H1 (cell line): ENCODE data around the gene SLC25A53. TPM values are rescaled to one million over a fixed set of nuclear protein-coding genes. Genes with fewer than 3 reads are reported as not detected.

Experiments
- BCL11A ChIP-seq, 2 experiments: IDR thresholded peaks; one replicate each; pipeline ENCODE4 v1.6.1; 2011; ENCODE audit warnings: low read depth in 2 of 2, low read length in 2 of 2, mild to moderate bottlenecking in 2 of 2
- SP1 ChIP-seq: IDR thresholded peaks from 2 replicates; pipeline ENCODE4 v1.6.1; 2011; ENCODE audit warnings: low read depth, low read length
- polyA plus RNA-seq, 7 experiments: library from polyadenylated mRNA; depleted of rRNA in 3 of 7; stranded (reverse) in 5 of 7; unstranded in 2 of 7; fragments of >200 nt in 5 of 7; fragments of 200-250 nt in 2 of 7; gene quantifications; 1 replicate in 5 of 7; 2 replicates in 1 of 7; 4 replicates in 1 of 7; pipeline versions ENCODE4 v1.2.1 to v1.2.3, GENCODE V29; 2011 to 2013; ENCODE audit warnings: missing spikeins in 2 of 7, mixed read lengths in 2 of 7
- total RNA-seq: library from RNA; stranded (reverse); fragmentation: NEBNext Ultra II Directional; extraction: Animal tissue kit (Norgen Biotek cat#: 25700); gene quantifications from 2 replicates; pipeline ENCODE4 v1.2.1, GENCODE V29; 2021

SLC25A53 gene
- total and polyA plus RNA-seq, 2 of the 8 experiments (the other 6 are each of a cell fraction or from before 2014, with no cell fraction given): 2.4 to 4.2 TPM

- TF ChIP-seq BCL11A (IDR thresholded peaks at IDR 0.05; ENCODE audit: low read depth in 2 of 2, low read length in 2 of 2) (no peak), SP1 (no peak)
Measured at GRCh38 chrX:104141087-104141760, 15.6 kb downstream of the SLC25A53 start (continued).
